Endodermal cell (in vitro differentiated cells): ENCODE measurements around the gene C6orf118. TPM values are rescaled to one million over a fixed set of nuclear protein-coding genes. Genes with fewer than 3 reads are reported as not detected.

ENCODE experiments used
- DNase-seq: peaks from one replicate; pipeline ENCODE4 v3.0.0-alpha.2; 2017
- H3K27ac ChIP-seq: 2 replicates; pipeline ENCODE4 v1.5.1; 2013; ENCODE audit warnings: mild to moderate bottlenecking, low read depth, low read length, moderate library complexity
- H3K27me3 ChIP-seq: 2 replicates; pipeline ENCODE4 v1.6.1; 2013; ENCODE audit warnings: mild to moderate bottlenecking, low read length, moderate library complexity; ENCODE audit not compliant: insufficient read depth, control insufficient read depth, poor library complexity, severe bottlenecking
- H3K36me3 ChIP-seq: 2 replicates; pipeline ENCODE4 v1.7.0; 2013; ENCODE audit warnings: mild to moderate bottlenecking, low read length, moderate library complexity; ENCODE audit not compliant: control insufficient read depth, insufficient read depth
- H3K4me1 ChIP-seq: one replicate; pipeline ENCODE4 v1.7.0; 2013; ENCODE audit warnings: low read length; ENCODE audit not compliant: control insufficient read depth, insufficient read depth
- H3K4me3 ChIP-seq: 2 replicates; pipeline ENCODE4 v1.5.1; 2013; ENCODE audit warnings: mild to moderate bottlenecking, low read length, moderate library complexity
- H3K9ac ChIP-seq: 2 replicates; pipeline ENCODE4 v1.6.1; 2013; ENCODE audit warnings: mild to moderate bottlenecking, low read length, moderate library complexity; ENCODE audit not compliant: poor library complexity, severe bottlenecking; ENCODE audit errors: extremely low read depth
- H3K9me3 ChIP-seq: 2 replicates; pipeline ENCODE4 v1.6.1; 2013; ENCODE audit warnings: mild to moderate bottlenecking, low read length, moderate library complexity; ENCODE audit not compliant: control insufficient read depth
- H3K27ac Mint-ChIP-seq: 2 replicates; pipeline ENCODE4 v1.8.0; 2020; ENCODE audit warnings: mixed read lengths
- H3K27me3 Mint-ChIP-seq: 2 replicates; pipeline ENCODE4 v1.8.0; 2021; ENCODE audit warnings: mild to moderate bottlenecking, mixed read lengths; ENCODE audit not compliant: insufficient read depth
- H3K36me3 Mint-ChIP-seq: 2 replicates; pipeline ENCODE4 v1.8.0; 2020; ENCODE audit warnings: low read depth, mixed read lengths
- H3K4me1 Mint-ChIP-seq: 2 replicates; pipeline ENCODE4 v1.8.0; 2020; ENCODE audit warnings: mixed read lengths
- H3K4me3 Mint-ChIP-seq: 2 replicates; pipeline ENCODE4 v1.8.0; 2020; ENCODE audit warnings: mild to moderate bottlenecking, moderate library complexity, mixed read lengths
- H3K9me3 Mint-ChIP-seq: 2 replicates; pipeline ENCODE4 v1.8.0; 2020; ENCODE audit warnings: mild to moderate bottlenecking, mixed read lengths
- WGBS, 2 experiments: methylation state at CpG; one replicate each; pipeline versions ENCODE4 v1.1.5 to v1.1.7; 2013; ENCODE audit warnings: missing lambda C conversion rate in 2 of 2, mixed read lengths in 1 of 2; ENCODE audit not compliant: insufficient coverage in 1 of 2, insufficient read length in 1 of 2; 5-methylcytosine and 5-hydroxymethylcytosine counted together
- total RNA-seq, 2 donors: library from RNA; stranded (reverse); fragmentation: NEBNext Ultra II Directional in 1 of 2; extraction: Animal tissue kit (Norgen Biotek cat#: 25700) in 1 of 2; gene quantifications; 2 replicates in 1 of 2; 3 replicates in 1 of 2; pipeline ENCODE4 v1.2.1, GENCODE V29; 2021
- TF ChIP-seq, protein P1 (sequence below): fragments of 200-600 bp; sonication (generic); conservative IDR thresholded peaks from 2 replicates; pipeline ENCODE4 v1.5.0; 2021; ENCODE audit warnings: antibody characterized with exemption, mild to moderate bottlenecking

C6orf118 gene
- total RNA-seq, 2 donors from 2014 or later: 0.58 to 1.1 TPM

DNA sequence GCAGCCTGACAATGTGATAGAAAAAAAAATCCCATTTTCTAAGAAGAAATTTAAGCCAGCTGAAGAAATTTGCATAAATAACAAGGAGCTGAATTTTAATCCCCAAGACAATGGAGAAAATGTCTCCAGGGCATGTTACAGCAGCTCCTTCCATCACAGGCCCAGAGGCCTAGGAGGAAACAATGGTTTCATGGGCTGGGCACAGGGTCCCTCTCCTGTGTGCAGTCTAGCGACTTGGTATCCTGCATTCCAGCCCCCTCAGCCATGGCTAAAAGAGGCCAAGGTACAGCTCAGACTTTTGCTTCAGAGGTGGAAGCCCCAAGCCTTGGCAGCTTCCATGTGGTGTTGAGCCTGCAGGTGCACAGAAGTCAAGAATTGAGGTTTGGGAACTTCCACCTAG lies 73.1 kb downstream of the C6orf118 start:
- H3K4me3 ChIP-seq: no peak overlapping the region
- no peak overlapping the region for H3K9ac ChIP-seq
- H3K4me1 Mint-ChIP-seq: no peaks in the 10 kb centered on the region
- peaks cover 39% of the 10 kb centered on the region for H3K9me3 ChIP-seq
- H3K9me3 Mint-ChIP-seq: peaks cover 52% of the 10 kb centered on the region
- H3K36me3 Mint-ChIP-seq: no peaks in the 10 kb centered on the region
- H3K36me3 ChIP-seq: no peaks in the 10 kb centered on the region
- H3K27me3 Mint-ChIP-seq: no peaks in the 10 kb centered on the region
- DNase-seq: no peak
- H3K27ac Mint-ChIP-seq: no peak overlapping the region
- no peak overlapping the region for H3K4me3 Mint-ChIP-seq
- no peaks in the 10 kb centered on the region for H3K4me1 ChIP-seq
- TF ChIP-seq, protein P1, sequence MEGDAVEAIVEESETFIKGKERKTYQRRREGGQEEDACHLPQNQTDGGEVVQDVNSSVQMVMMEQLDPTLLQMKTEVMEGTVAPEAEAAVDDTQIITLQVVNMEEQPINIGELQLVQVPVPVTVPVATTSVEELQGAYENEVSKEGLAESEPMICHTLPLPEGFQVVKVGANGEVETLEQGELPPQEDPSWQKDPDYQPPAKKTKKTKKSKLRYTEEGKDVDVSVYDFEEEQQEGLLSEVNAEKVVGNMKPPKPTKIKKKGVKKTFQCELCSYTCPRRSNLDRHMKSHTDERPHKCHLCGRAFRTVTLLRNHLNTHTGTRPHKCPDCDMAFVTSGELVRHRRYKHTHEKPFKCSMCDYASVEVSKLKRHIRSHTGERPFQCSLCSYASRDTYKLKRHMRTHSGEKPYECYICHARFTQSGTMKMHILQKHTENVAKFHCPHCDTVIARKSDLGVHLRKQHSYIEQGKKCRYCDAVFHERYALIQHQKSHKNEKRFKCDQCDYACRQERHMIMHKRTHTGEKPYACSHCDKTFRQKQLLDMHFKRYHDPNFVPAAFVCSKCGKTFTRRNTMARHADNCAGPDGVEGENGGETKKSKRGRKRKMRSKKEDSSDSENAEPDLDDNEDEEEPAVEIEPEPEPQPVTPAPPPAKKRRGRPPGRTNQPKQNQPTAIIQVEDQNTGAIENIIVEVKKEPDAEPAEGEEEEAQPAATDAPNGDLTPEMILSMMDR: no peak
- H3K27ac ChIP-seq: no peak overlapping the region
- no peaks in the 10 kb centered on the region for H3K27me3 ChIP-seq
- 80% methylated on average over 1 of the region's 1 CpG; no CpG with 5 or more reads in 1 of the 2 experiments for WGBS, 2 experiments

DNA sequence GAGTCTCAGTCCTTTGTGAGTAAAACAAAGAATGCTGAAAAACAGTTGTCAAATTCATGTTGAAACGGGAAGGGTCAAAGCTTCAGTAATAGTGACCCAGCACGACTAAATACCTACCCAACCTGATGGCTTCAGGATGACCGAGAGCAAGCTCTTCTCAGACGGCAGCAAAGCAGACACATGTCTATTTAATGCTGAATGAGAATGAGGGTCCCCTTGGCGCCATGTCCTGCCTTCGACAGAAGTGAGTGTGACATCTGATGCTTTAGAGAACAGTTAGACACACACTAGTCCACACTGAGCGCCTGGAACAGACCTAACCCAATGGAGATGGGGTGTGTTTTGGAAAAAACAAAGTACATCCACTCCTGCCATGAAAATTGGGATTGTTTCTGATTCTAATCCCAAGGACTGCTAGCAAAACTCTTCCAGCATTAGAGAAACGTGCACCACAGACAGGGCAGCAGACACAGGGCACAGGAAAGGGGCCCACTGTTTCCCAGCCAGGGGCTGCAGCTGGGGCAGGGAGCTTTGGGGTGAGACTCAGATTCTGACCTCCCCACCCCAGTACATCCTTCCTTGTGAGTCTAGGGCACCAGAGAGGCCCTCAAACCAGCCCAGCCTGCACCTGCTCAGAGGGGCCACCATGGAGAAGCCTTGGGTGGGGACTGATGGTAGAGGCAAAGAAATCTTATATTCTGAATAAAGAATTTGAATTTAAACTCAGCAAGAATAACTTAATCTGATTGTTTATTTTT lies 76.5 kb downstream of the C6orf118 start:
- peaks cover 35% of the 10 kb centered on the region for H3K9me3 Mint-ChIP-seq

DNA sequence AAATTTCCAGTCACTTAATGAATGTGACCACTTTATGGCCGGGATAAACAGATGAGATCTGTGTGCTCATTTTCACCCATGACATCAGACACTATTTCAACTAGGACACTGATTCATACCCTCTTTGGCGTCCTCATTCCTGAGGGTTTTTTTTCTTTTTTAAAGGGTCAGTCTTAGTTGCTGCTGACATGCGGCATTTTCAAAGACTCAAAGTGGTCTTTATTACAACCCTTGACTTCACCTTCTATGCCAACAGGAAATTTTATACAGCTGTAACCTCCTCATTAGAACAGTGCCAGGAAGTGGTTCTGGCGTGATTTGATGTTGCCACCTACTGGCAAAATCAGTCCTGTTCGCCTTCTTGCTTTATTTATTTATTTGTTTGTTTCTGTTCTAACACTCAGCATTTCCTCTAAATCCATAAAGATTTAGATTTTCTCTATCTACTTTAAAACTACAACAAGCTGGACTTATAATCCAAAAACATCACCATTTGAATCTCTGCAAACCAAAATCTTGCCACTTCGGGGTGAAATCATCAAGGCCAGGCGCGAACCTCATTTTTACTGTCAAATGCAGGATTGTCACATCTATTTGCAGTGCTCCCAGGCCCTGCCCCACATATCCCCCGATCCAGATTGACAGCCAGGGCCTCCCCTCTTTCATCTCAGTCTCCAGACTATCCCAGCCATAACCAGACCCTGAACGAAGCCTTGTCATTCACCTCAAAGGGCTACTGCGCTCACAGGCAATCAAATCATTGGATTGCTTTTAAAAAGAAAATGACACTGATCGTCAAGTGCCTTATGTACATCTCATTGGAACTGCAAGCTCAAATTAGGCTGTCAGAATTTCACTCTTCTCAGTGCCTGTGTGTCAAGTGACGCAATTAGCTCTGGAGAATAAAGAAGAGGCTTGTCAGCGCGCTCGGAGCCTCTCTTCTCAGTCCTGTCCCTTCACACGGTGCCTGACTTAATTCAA lies 77.5 kb downstream of the C6orf118 start:
- no peak overlapping the region for H3K4me3 ChIP-seq
- no peak overlapping the region for H3K9ac ChIP-seq
- no peaks in the 10 kb centered on the region for H3K36me3 ChIP-seq
- peak; percentile 61 for DNase-seq
- no peaks in the 10 kb centered on the region for H3K27me3 ChIP-seq
- Mint-ChIP-seq H3K36me3 (no peaks in the 10 kb centered on the region), H3K27me3 (no peaks in the 10 kb centered on the region), H3K27ac (no peak overlapping the region), H3K4me3 (no peak overlapping the region), H3K4me1 (no peaks in the 10 kb centered on the region), H3K9me3 (peaks cover 26% of the 10 kb centered on the region)
- H3K9me3 ChIP-seq: peaks cover 23% of the 10 kb centered on the region
- no peaks in the 10 kb centered on the region for H3K4me1 ChIP-seq
- TF ChIP-seq, protein P1: peak; percentile 79
- peak overlapping the region; percentile 8 for H3K27ac ChIP-seq
- 79 to 86% methylated on average over 9 to 16 of the region's 17 CpGs for WGBS, 2 experiments

More for the DNA sequence above, 76.5 kb downstream of the C6orf118 start:
- Mint-ChIP-seq H3K4me3 (no peak overlapping the region), H3K36me3 (no peaks in the 10 kb centered on the region), H3K4me1 (no peaks in the 10 kb centered on the region), H3K27ac (no peak overlapping the region), H3K27me3 (no peaks in the 10 kb centered on the region)
- no peaks in the 10 kb centered on the region for H3K27me3 ChIP-seq
- H3K4me1 ChIP-seq: no peaks in the 10 kb centered on the region
- TF ChIP-seq, protein P1: no peak
- H3K9ac ChIP-seq: no peak overlapping the region
- DNase-seq: no peak
- no peak overlapping the region for H3K4me3 ChIP-seq
- H3K9me3 ChIP-seq: peaks cover 31% of the 10 kb centered on the region
- H3K27ac ChIP-seq: peak overlapping the region; percentile 8
- no peaks in the 10 kb centered on the region for H3K36me3 ChIP-seq
- 85 to 96% methylated on average over 7 to 8 of the region's 8 CpGs for WGBS, 2 experiments
